Smooth muscle cell (in vitro differentiated cells): ENCODE measurements around the gene PRKG1. TPM values are rescaled to one million over a fixed set of nuclear protein-coding genes. Genes with fewer than 3 reads are reported as not detected.

Experiments used
- DNase-seq: peaks from one replicate; lab custom pipeline; 2025; ENCODE audit not compliant: unreplicated experiment; lab: John Stamatoyannopoulos, UW
- H2AFZ ChIP-seq: fragments of 200-600 bp; sonication (generic); 2 replicates; pipeline ENCODE4 v1.6.0; 2016; ENCODE audit warnings: antibody characterized with exemption, low read depth, mild to moderate bottlenecking
- H3F3A ChIP-seq: fragments of 200-600 bp; sonication (generic); 2 replicates; pipeline ENCODE4 v1.6.0; 2017; ENCODE audit warnings: antibody characterized with exemption, low read depth
- H3K27ac ChIP-seq: fragments of 200-600 bp; sonication (generic); 2 replicates; pipeline ENCODE4 v1.5.1; 2016; ENCODE audit warnings: low read depth, mild to moderate bottlenecking
- H3K27me3 ChIP-seq: fragments of 200-600 bp; sonication (generic); 2 replicates; pipeline ENCODE4 v1.6.1; 2016; ENCODE audit warnings: low read depth, mild to moderate bottlenecking
- H3K36me3 ChIP-seq: fragments of 200-600 bp; sonication (generic); 2 replicates; pipeline ENCODE4 v1.5.1; 2016; ENCODE audit warnings: low read depth
- H3K4me1 ChIP-seq: fragments of 200-600 bp; sonication (generic); 2 replicates; pipeline ENCODE4 v1.5.1; 2016; ENCODE audit warnings: low read depth
- H3K4me2 ChIP-seq: fragments of 200-600 bp; sonication (generic); 2 replicates; pipeline ENCODE4 v1.6.0; 2016; ENCODE audit warnings: mild to moderate bottlenecking
- H3K4me3 ChIP-seq: fragments of 200-600 bp; sonication (generic); 2 replicates; pipeline ENCODE4 v1.5.1; 2016; ENCODE audit warnings: mild to moderate bottlenecking
- H3K79me2 ChIP-seq: fragments of 200-600 bp; sonication (generic); 2 replicates; pipeline ENCODE4 v1.6.0; 2016; ENCODE audit warnings: low read depth, mild to moderate bottlenecking
- H3K9ac ChIP-seq: fragments of 200-600 bp; sonication (generic); 2 replicates; pipeline ENCODE4 v1.6.0; 2016; ENCODE audit warnings: low read depth
- H3K9me3 ChIP-seq: fragments of 200-600 bp; sonication (generic); replicated peaks from 2 replicates; pipeline ENCODE4 v1.5.1; 2016; ENCODE audit warnings: low read depth
- H4K20me1 ChIP-seq: fragments of 200-600 bp; sonication (generic); 2 replicates; pipeline ENCODE4 v1.6.0; 2016; ENCODE audit warnings: low read depth
- WGBS: methylation state at CpG from one replicate; pipeline ENCODE4 v1.1.7; 2016; ENCODE audit warnings: low lambda C conversion rate; 5-methylcytosine and 5-hydroxymethylcytosine counted together
- polyA plus RNA-seq: library from polyadenylated mRNA; unstranded; fragments of >200 nt; fragmentation: Nextera tagmentation; extraction: Ambion mirVana; gene quantifications from 2 replicates; pipeline ENCODE4 v1.2.1, GENCODE V29; 2016
- total RNA-seq: library from RNA; depleted of rRNA; stranded (reverse); fragments of >200 nt; gene quantifications from 2 replicates; pipeline ENCODE4 v1.2.3, GENCODE V29; 2014
- TF ChIP-seq, protein P1 (sequence below): fragments of 200-600 bp; sonication (generic); IDR thresholded peaks from 2 replicates; pipeline ENCODE4 v1.5.1; 2017; ENCODE audit warnings: borderline replicate concordance, mild to moderate bottlenecking, antibody characterized with exemption; ENCODE audit not compliant: insufficient read depth, poor library complexity, severe bottlenecking

PRKG1 gene
- total and polyA plus RNA-seq, 2 experiments from 2014 or later, result 7.2 to 13.4 TPM

DNA sequence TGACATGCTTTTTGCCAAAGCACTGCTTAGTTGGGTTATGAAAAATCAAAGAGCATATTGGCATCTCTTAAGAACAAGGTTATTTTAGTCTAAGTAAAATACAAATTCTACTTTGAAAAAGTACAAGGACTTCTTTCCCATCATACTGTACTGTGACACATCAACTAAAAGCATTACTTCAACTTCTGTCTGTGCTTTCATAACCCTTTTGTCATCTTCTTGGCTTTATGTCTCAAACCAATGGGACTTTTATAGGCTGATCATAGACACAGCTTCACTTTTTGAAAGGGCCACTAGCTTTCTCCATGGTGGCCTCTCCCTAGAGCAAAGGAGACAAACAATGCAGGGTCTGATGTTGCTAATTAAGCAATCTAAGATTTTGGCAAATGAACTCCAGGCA, 814.0 kb downstream of the PRKG1 start:
- no peaks in the 10 kb centered on the region for H3F3A ChIP-seq
- no peak for DNase-seq
- TF ChIP-seq, protein P1, sequence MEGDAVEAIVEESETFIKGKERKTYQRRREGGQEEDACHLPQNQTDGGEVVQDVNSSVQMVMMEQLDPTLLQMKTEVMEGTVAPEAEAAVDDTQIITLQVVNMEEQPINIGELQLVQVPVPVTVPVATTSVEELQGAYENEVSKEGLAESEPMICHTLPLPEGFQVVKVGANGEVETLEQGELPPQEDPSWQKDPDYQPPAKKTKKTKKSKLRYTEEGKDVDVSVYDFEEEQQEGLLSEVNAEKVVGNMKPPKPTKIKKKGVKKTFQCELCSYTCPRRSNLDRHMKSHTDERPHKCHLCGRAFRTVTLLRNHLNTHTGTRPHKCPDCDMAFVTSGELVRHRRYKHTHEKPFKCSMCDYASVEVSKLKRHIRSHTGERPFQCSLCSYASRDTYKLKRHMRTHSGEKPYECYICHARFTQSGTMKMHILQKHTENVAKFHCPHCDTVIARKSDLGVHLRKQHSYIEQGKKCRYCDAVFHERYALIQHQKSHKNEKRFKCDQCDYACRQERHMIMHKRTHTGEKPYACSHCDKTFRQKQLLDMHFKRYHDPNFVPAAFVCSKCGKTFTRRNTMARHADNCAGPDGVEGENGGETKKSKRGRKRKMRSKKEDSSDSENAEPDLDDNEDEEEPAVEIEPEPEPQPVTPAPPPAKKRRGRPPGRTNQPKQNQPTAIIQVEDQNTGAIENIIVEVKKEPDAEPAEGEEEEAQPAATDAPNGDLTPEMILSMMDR, result no peak
- no peaks in the 10 kb centered on the region for H3K4me1 ChIP-seq
- no peaks in the 10 kb centered on the region for H4K20me1 ChIP-seq
- H3K79me2 ChIP-seq, result no peaks in the 10 kb centered on the region
- no peak overlapping the region for H3K4me2 ChIP-seq
- no peak overlapping the region for H2AFZ ChIP-seq
- no peak overlapping the region for H3K9ac ChIP-seq
- no peaks in the 10 kb centered on the region for H3K36me3 ChIP-seq
- no peaks in the 10 kb centered on the region for H3K9me3 ChIP-seq
- H3K27ac ChIP-seq, result no peak overlapping the region
- H3K4me3 ChIP-seq, result no peak overlapping the region
- no peaks in the 10 kb centered on the region for H3K27me3 ChIP-seq

DNA sequence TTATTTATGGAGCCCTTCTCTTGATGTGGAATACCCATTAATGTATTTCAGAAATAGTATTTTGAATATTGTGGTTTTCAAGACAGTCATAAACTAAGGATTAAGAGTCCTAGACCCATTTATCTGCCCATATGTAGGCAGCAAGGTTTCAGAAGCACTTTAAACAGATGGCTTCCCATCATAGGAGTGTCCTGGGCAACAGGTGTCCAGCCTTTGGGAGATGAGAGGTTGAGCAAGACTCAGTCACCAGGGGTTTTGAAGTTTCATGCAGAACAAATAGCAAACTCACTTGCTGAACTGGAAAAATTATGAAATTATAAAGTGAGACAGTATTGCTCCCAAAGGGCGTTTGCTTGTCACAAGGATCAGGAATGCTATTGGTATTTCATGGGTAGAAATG, 818.0 kb downstream of the PRKG1 start:
- Histone ChIP-seq H3K9me3 (no peaks in the 10 kb centered on the region), H3K9ac (no peak overlapping the region), H3K27me3 (no peaks in the 10 kb centered on the region), H3K36me3 (no peaks in the 10 kb centered on the region), H3K4me2 (no peak overlapping the region), H3F3A (no peaks in the 10 kb centered on the region), H3K4me1 (peaks cover 7% of the 10 kb centered on the region), H3K79me2 (no peaks in the 10 kb centered on the region), H3K4me3 (no peak overlapping the region), H3K27ac (no peak overlapping the region), H4K20me1 (no peaks in the 10 kb centered on the region), H2AFZ (no peak overlapping the region)
- WGBS, result 87% methylated on average over 1 of the region's 1 CpG
- no peak for DNase-seq
- TF ChIP-seq, protein P1, result no peak

DNA sequence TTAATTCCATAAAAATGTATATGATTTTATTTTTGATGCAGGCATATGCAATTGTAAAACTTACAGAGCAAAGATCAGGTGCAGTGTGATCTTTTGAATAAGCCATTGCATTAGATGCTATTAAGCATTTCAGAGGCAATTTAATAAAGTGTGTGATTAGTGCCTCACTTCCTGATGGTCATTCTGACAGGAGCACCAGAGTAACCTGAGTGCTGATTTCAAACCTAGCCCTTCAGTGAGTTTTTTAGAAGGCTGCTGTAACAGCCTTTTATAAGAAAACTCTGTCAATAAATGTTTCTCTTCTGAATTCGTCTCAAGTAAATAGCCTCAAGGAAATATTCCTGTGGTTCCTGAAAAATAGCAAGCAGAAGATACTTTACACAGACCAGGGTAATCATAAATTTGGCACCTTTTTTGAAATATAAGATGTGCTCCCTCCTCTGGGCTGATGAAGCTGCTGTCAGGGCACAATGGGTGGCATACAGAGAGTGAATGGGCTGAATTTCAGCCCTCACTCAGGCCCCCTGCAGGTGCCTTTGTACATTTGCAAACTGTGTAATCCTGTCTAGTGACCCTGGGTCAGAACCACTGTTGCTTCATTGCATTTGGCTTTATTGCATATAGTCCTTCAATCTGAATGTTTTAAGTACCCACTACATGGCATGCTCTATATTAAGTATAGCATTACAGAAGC, 818.8 kb downstream of the PRKG1 start:
- Histone ChIP-seq H3K27me3 (no peaks in the 10 kb centered on the region), H3K27ac (no peak overlapping the region), H3K4me2 (no peak overlapping the region), H3K4me1 (peaks cover 8% of the 10 kb centered on the region), H3K9me3 (no peaks in the 10 kb centered on the region), H3K36me3 (no peaks in the 10 kb centered on the region), H2AFZ (no peak overlapping the region), H3F3A (no peaks in the 10 kb centered on the region), H3K4me3 (no peak overlapping the region), H3K79me2 (no peaks in the 10 kb centered on the region), H3K9ac (no peak overlapping the region), H4K20me1 (no peaks in the 10 kb centered on the region)
- WGBS, result 75% methylated on average over 1 of the region's 1 CpG
- TF ChIP-seq, protein P1, result no peak
- DNase-seq, result no peak
